ENCODE measurements around the gene MYO7B. TPM values are rescaled to one million over a fixed set of nuclear protein-coding genes. Genes with fewer than 3 reads are reported as not detected.

The MYO7B gene
- total RNA-seq, 4 donors from 2014 or later, result 0.07 to 0.83 (median 0.51) TPM; not detected in 1

- H3K36me3 ChIP-seq, result no peaks in the 10 kb centered on the region
- H3K9me3 ChIP-seq, result no peaks in the 10 kb centered on the region
- TF ChIP-seq, protein P1, sequence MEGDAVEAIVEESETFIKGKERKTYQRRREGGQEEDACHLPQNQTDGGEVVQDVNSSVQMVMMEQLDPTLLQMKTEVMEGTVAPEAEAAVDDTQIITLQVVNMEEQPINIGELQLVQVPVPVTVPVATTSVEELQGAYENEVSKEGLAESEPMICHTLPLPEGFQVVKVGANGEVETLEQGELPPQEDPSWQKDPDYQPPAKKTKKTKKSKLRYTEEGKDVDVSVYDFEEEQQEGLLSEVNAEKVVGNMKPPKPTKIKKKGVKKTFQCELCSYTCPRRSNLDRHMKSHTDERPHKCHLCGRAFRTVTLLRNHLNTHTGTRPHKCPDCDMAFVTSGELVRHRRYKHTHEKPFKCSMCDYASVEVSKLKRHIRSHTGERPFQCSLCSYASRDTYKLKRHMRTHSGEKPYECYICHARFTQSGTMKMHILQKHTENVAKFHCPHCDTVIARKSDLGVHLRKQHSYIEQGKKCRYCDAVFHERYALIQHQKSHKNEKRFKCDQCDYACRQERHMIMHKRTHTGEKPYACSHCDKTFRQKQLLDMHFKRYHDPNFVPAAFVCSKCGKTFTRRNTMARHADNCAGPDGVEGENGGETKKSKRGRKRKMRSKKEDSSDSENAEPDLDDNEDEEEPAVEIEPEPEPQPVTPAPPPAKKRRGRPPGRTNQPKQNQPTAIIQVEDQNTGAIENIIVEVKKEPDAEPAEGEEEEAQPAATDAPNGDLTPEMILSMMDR (IDR thresholded peaks at IDR 0.05 in 4 of 5, conservative IDR thresholded peaks at IDR 0.05 in 1 of 5), result no peak
- TF ChIP-seq POLR2A (IDR thresholded peaks at IDR 0.05), result no peak
- peak; percentile 85 to 90 for ATAC-seq
- in situ Hi-C loops (cut with MboI; ENCODE audit: low sequenced_read_pairs in 4 of 4) (no loop called here), intact Hi-C loops (cut with DNase I; ENCODE audit: low total_unique reads) (loop anchor here (10.0 kb wide), 1 partner anchor 278 kb away; the partner anchor contains the start of gene POLR2D)
- H3K27ac ChIP-seq, result peak overlapping the region; percentile 11 to 66 (median 52)
- no peaks in the 10 kb centered on the region for H3K27me3 ChIP-seq
- DNase-seq, result peak; percentile 81 to 89
- peak overlapping the region in 1 of 4 donors; percentile 44 for H3K4me3 ChIP-seq
- H3K4me1 ChIP-seq, result peaks cover 23 to 26% of the 10 kb centered on the region in 2 donors
These were observed 41.1 kb downstream of the MYO7B start for GRCh38 chr2:127576433-127577207.

- intact Hi-C loops (cut with DNase I; ENCODE audit: low total_unique reads), result loop anchor here (10.0 kb wide), 1 partner anchor 278 kb away; the partner anchor contains the start of gene POLR2D
- Histone ChIP-seq H3K4me1 (peaks cover 23 to 26% of the 10 kb centered on the region in 2 donors), H3K27ac (no peak overlapping the region), H3K9me3 (no peaks in the 10 kb centered on the region), H3K36me3 (no peaks in the 10 kb centered on the region), H3K27me3 (no peaks in the 10 kb centered on the region), H3K4me3 (no peak overlapping the region)
- in situ Hi-C loops (cut with MboI; ENCODE audit: low sequenced_read_pairs in 4 of 4), result no loop called here
- no peak for DNase-seq
- ATAC-seq, result no peak
- TF ChIP-seq POLR2A (IDR thresholded peaks at IDR 0.05), result no peak
- TF ChIP-seq, protein P1 (IDR thresholded peaks at IDR 0.05 in 4 of 5, conservative IDR thresholded peaks at IDR 0.05 in 1 of 5), result no peak
These were observed 41.7 kb downstream of the MYO7B start for GRCh38 chr2:127577208-127577475.

DNA sequence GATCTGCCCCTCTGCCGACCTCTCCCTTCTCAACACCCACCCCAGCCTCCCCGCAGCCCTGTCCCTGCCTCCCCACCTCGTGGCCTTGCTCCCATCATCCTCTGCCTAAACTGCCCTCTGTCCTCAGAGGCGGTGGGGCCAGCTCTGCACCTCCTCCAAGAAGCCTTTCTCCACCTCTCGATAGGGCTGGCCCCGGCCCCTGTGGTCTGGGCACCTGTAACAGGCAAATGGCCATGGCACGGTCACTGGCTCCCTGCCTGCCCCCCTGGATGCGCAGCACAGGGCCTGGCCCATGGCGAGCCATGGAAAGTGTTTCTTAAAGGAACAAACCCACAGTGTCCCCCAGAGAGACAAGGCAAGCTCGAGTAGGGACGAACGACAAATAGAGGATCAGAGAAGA, 42.0 kb downstream of the MYO7B start:
- in situ Hi-C loops (cut with MboI; ENCODE audit: low sequenced_read_pairs in 4 of 4) (no loop called here), intact Hi-C loops (cut with DNase I; ENCODE audit: low total_unique reads) (loop anchor here (10.0 kb wide), 1 partner anchor 277 kb away; the partner anchor contains the start of gene POLR2D)
- H3K27ac ChIP-seq, result no peak overlapping the region
- TF ChIP-seq, protein P1 (IDR thresholded peaks at IDR 0.05 in 4 of 5, conservative IDR thresholded peaks at IDR 0.05 in 1 of 5), result no peak
- TF ChIP-seq POLR2A (IDR thresholded peaks at IDR 0.05), result no peak
- H3K4me1 ChIP-seq, result peaks cover 23 to 26% of the 10 kb centered on the region in 2 donors
- H3K4me3 ChIP-seq, result no peak overlapping the region
- H3K9me3 ChIP-seq, result no peaks in the 10 kb centered on the region
- DNase-seq (no peak), ATAC-seq (no peak)
- no peaks in the 10 kb centered on the region for H3K27me3 ChIP-seq
- no peaks in the 10 kb centered on the region for H3K36me3 ChIP-seq

DNA sequence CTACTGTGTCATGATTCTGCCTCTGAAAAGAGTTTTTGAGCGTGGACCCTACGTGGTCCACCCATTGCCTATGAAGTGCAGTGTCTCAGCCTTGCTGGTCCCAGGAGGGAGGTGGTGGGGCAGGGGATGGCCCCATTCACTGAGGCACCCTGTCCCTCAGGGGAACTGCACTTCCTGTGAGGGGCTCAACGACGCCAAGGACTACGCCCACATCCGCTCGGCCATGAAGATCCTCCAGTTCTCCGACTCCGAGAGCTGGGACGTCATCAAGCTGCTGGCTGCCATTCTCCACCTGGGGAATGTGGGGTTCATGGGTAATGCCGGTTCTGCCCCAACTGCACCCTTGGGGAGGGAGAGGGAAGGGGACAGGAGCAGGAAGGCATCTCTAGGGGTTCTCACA, 42.5 kb downstream of the MYO7B start:
- DNase-seq, result no peak
- intact Hi-C loops (cut with DNase I; ENCODE audit: low total_unique reads), result loop anchor here (10.0 kb wide), 1 partner anchor 277 kb away; the partner anchor contains the start of gene POLR2D
- H3K36me3 ChIP-seq, result no peaks in the 10 kb centered on the region
- peaks cover 21 to 23% of the 10 kb centered on the region in 2 donors for H3K4me1 ChIP-seq
- ATAC-seq, result no peak
- no peak overlapping the region for H3K27ac ChIP-seq
- H3K4me3 ChIP-seq, result no peak overlapping the region
- no peaks in the 10 kb centered on the region for H3K27me3 ChIP-seq
- no peak for TF ChIP-seq POLR2A (IDR thresholded peaks at IDR 0.05)
- in situ Hi-C loops (cut with MboI; ENCODE audit: low sequenced_read_pairs in 4 of 4), result no loop called here
- no peaks in the 10 kb centered on the region for H3K9me3 ChIP-seq

GRCh38 chr2:127578411-127578810, 42.9 kb downstream of the MYO7B start:
- TF ChIP-seq, protein P1 (IDR thresholded peaks at IDR 0.05 in 4 of 5, conservative IDR thresholded peaks at IDR 0.05 in 1 of 5), result no peak
- TF ChIP-seq POLR2A (IDR thresholded peaks at IDR 0.05), result no peak
- Histone ChIP-seq H3K9me3 (no peaks in the 10 kb centered on the region), H3K4me1 (peaks cover 18 to 23% of the 10 kb centered on the region in 2 donors), H3K27me3 (no peaks in the 10 kb centered on the region), H3K36me3 (no peaks in the 10 kb centered on the region), H3K27ac (no peak overlapping the region), H3K4me3 (no peak overlapping the region)
- DNase-seq (no peak), ATAC-seq (no peak)
- in situ Hi-C loops (cut with MboI; ENCODE audit: low sequenced_read_pairs in 4 of 4), result no loop called here
- intact Hi-C loops (cut with DNase I; ENCODE audit: low total_unique reads), result loop anchor here (10.0 kb wide), 1 partner anchor 276 kb away; the partner anchor contains the start of gene POLR2D
